SU-DHL-6 (cell line): ENCODE data around the gene CECR2.

Source experiments
- CTCF ChIP-seq: fragments of 200-600 bp; sonication (generic); IDR thresholded peaks from one replicate; pipeline ENCODE4 v1.5.1; 2017; ENCODE audit warnings: antibody characterized with exemption, mild to moderate bottlenecking, low read length, moderate library complexity; ENCODE audit not compliant: insufficient read depth, poor library complexity, severe bottlenecking
- EZH2phosphoT487 ChIP-seq: fragments of 200-600 bp; sonication (generic), shearing (Covaris generic); conservative IDR thresholded peaks from 2 replicates; pipeline ENCODE4 v1.6.1; 2018; ENCODE audit warnings: mild to moderate bottlenecking, antibody characterized with exemption, low read length, moderate library complexity, mixed read lengths

DNA sequence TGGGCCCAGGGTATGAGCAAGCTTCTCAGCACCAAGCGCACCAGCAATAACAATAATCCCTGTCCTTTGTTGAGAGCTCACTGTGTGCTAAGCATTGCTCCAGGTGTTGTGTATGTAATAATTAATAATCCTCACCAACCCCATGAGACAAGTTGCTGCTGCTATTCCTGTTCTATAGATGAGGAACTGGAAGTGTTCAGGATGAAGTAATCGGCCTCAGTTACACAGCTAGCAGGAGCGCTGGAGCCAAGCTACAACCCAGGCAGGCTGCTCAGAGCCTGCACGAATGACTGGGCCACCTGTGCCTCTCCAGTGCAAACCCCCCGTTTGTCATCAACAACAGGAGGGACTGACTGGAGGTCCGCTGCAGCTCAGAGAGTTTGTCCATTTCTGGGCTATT, 35.2 kb upstream of the CECR2 start:
- TF ChIP-seq CTCF: no peak
- TF ChIP-seq EZH2phosphoT487: no peak
